ENCODE results near the gene LRRC71.

LRRC71 gene

GRCh38 chr1:156942176-156942575 is 21.7 kb downstream of the LRRC71 start:
- TF ChIP-seq CTCF (conservative IDR thresholded peaks at IDR 0.05; ENCODE audit: low read length) = no peak
- no peak for DNase-seq (ENCODE audit: low read depth)
- H3K4me3 ChIP-seq (ENCODE audit: low read length) = no peak overlapping the region

- DNase-seq (ENCODE audit: low read depth) = no peak
- no peak for TF ChIP-seq CTCF (conservative IDR thresholded peaks at IDR 0.05; ENCODE audit: low read length)
- no peak overlapping the region for H3K4me3 ChIP-seq (ENCODE audit: low read length)
Observed at GRCh38 chr1:156942576-156942975, 22.1 kb downstream of the LRRC71 start.

GRCh38 chr1:156943756-156944155 is 23.3 kb downstream of the LRRC71 start:
- DNase-seq (ENCODE audit: low read depth) = no peak
- no peak overlapping the region for H3K4me3 ChIP-seq (ENCODE audit: low read length)
- no peak for TF ChIP-seq CTCF (conservative IDR thresholded peaks at IDR 0.05; ENCODE audit: low read length)

GRCh38 chr1:156944268-156944667 is 23.8 kb downstream of the LRRC71 start:
- no peak for DNase-seq (ENCODE audit: low read depth)
- no peak for TF ChIP-seq CTCF (conservative IDR thresholded peaks at IDR 0.05; ENCODE audit: low read length)
- H3K4me3 ChIP-seq (ENCODE audit: low read length) = no peak overlapping the region

- no peak for TF ChIP-seq CTCF (conservative IDR thresholded peaks at IDR 0.05; ENCODE audit: low read length)
- H3K4me3 ChIP-seq (ENCODE audit: low read length) = no peak overlapping the region
- no peak for DNase-seq (ENCODE audit: low read depth)
Observed at GRCh38 chr1:156944848-156945247, 24.4 kb downstream of the LRRC71 start.

- no peak overlapping the region for H3K4me3 ChIP-seq (ENCODE audit: low read length)
- no peak for TF ChIP-seq CTCF (conservative IDR thresholded peaks at IDR 0.05; ENCODE audit: low read length)
- no peak for DNase-seq (ENCODE audit: low read depth)
Observed at GRCh38 chr1:156945881-156946661, 25.6 kb downstream of the LRRC71 start.

GRCh38 chr1:156947127-156947526 is 26.7 kb downstream of the LRRC71 start:
- DNase-seq (ENCODE audit: low read depth) = no peak
- no peak for TF ChIP-seq CTCF (conservative IDR thresholded peaks at IDR 0.05; ENCODE audit: low read length)
- no peak overlapping the region for H3K4me3 ChIP-seq (ENCODE audit: low read length)
